ENCODE data around the gene ZBTB32.

DNA sequence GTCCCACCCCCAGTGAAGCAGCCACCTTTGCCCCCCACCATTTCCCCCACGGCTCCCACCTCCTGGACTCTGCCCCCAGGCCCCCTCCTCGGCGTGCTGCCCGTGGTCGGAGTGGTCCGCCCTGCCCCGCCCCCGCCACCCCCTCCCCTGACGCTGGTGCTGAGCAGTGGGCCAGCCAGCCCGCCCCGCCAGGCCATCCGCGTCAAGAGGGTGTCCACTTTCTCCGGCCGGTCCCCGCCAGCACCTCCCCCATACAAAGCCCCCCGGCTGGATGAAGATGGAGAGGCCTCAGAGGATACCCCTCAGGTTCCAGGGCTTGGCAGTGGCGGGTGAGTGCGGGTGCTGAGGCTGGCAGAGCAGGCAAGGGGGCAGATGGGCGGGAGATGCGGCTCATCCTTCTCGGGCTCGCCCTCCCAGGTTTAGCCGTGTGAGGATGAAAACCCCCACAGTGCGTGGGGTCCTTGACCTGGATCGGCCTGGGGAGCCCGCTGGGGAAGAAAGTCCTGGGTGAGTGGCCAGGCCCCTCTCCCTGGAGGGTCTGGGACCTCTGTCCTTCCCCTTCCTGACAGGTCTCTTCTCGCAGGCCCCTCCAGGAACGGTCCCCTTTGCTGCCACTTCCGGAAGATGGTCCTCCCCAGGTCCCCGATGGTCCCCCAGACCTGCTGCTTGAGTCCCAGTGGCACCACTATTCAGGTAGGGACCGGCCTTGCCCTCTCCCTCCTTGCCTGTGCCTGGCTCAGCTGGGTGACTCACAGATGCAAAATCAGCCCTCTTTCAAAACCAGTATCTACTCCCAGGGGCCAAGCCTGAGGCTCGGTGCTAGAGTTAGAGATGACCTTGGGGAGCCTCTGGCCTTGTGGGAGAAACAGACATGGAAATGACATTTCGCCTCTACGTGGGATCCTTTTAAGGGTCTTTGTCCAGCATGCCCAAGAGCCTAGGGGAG lies 29.1 kb downstream of the ZBTB32 start:
- TF ChIP-seq EP300 (IDR thresholded peaks at IDR 0.05) (no peak), POLR2A (IDR thresholded peaks at IDR 0.05) (no peak)
- TF ChIP-seq, protein P1, sequence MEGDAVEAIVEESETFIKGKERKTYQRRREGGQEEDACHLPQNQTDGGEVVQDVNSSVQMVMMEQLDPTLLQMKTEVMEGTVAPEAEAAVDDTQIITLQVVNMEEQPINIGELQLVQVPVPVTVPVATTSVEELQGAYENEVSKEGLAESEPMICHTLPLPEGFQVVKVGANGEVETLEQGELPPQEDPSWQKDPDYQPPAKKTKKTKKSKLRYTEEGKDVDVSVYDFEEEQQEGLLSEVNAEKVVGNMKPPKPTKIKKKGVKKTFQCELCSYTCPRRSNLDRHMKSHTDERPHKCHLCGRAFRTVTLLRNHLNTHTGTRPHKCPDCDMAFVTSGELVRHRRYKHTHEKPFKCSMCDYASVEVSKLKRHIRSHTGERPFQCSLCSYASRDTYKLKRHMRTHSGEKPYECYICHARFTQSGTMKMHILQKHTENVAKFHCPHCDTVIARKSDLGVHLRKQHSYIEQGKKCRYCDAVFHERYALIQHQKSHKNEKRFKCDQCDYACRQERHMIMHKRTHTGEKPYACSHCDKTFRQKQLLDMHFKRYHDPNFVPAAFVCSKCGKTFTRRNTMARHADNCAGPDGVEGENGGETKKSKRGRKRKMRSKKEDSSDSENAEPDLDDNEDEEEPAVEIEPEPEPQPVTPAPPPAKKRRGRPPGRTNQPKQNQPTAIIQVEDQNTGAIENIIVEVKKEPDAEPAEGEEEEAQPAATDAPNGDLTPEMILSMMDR (IDR thresholded peaks at IDR 0.05): no peak

All from ovary (tissue), 3 donors.